Trophoblast cell (in vitro differentiated cells and primary cell): Measurements from ENCODE around the gene CCDC92.

ENCODE experiments used
- DNase-seq, 2 donors: peaks; one replicate each; pipeline ENCODE4 v3.0.0-alpha.2; 2016
- H2AFZ ChIP-seq: 2 replicates; pipeline ENCODE4 v1.6.1; 2013; ENCODE audit warnings: low read length, moderate library complexity, mild to moderate bottlenecking; ENCODE audit not compliant: insufficient read depth, poor library complexity
- H2AK5ac ChIP-seq: 2 replicates; pipeline ENCODE4 v1.6.1; 2013; ENCODE audit warnings: mild to moderate bottlenecking, low read length
- H2BK120ac ChIP-seq: 2 replicates; pipeline ENCODE4 v1.6.1; 2013; ENCODE audit warnings: low read length, mild to moderate bottlenecking, moderate library complexity; ENCODE audit not compliant: insufficient read depth, poor library complexity
- H2BK12ac ChIP-seq: 2 replicates; pipeline ENCODE4 v1.6.1; 2013; ENCODE audit warnings: mild to moderate bottlenecking, low read length, moderate library complexity
- H2BK5ac ChIP-seq: 2 replicates; pipeline ENCODE4 v1.6.1; 2013; ENCODE audit warnings: low read length, low read depth, moderate library complexity, mild to moderate bottlenecking; ENCODE audit not compliant: poor library complexity
- H3K14ac ChIP-seq: 2 replicates; pipeline ENCODE4 v1.6.1; 2013; ENCODE audit warnings: mild to moderate bottlenecking, low read length
- H3K18ac ChIP-seq: 2 replicates; pipeline ENCODE4 v1.6.1; 2013; ENCODE audit warnings: mild to moderate bottlenecking, low read length
- H3K23ac ChIP-seq: 2 replicates; pipeline ENCODE4 v1.6.1; 2013; ENCODE audit warnings: low read length
- H3K27ac ChIP-seq: 2 replicates; pipeline ENCODE4 v1.5.1; 2013; ENCODE audit warnings: low read depth, mild to moderate bottlenecking, inconsistent platforms, low read length, moderate library complexity
- H3K27me3 ChIP-seq: 2 replicates; pipeline ENCODE4 v1.6.1; 2013; ENCODE audit warnings: inconsistent platforms, mild to moderate bottlenecking, low read length, moderate library complexity; ENCODE audit not compliant: insufficient read depth
- H3K36me3 ChIP-seq, 2 experiments: 1 replicate in 1 of 2; 2 replicates in 1 of 2; pipeline ENCODE4 v1.6.1; 2013; ENCODE audit warnings: low read length in 2 of 2, mild to moderate bottlenecking in 2 of 2, moderate library complexity in 1 of 2; ENCODE audit not compliant: insufficient read depth in 2 of 2, control insufficient read depth in 1 of 2
- H3K4ac ChIP-seq: 2 replicates; pipeline ENCODE4 v1.6.1; 2013; ENCODE audit warnings: low read depth, mild to moderate bottlenecking, low read length, moderate library complexity
- H3K4me1 ChIP-seq, 2 experiments: 1 replicate in 1 of 2; 2 replicates in 1 of 2; pipeline ENCODE4 v1.6.1; 2013; ENCODE audit warnings: low read length in 2 of 2, mild to moderate bottlenecking in 2 of 2, moderate library complexity in 1 of 2; ENCODE audit not compliant: insufficient read depth in 2 of 2, control insufficient read depth in 1 of 2
- H3K4me2 ChIP-seq: 2 replicates; pipeline ENCODE4 v1.6.1; 2013; ENCODE audit warnings: inconsistent platforms, mild to moderate bottlenecking, low read length, moderate library complexity
- H3K4me3 ChIP-seq: 2 replicates; pipeline ENCODE4 v1.5.1; 2013; ENCODE audit warnings: mild to moderate bottlenecking, low read depth, low read length, inconsistent platforms
- H3K79me1 ChIP-seq: one replicate; pipeline ENCODE4 v1.6.1; 2013; ENCODE audit warnings: low read length
- H3K79me2 ChIP-seq: 2 replicates; pipeline ENCODE4 v1.6.1; 2013; ENCODE audit warnings: low read length, mild to moderate bottlenecking; ENCODE audit not compliant: control insufficient read depth, insufficient read depth, poor library complexity
- H3K9ac ChIP-seq: 2 replicates; pipeline ENCODE4 v1.6.1; 2013; ENCODE audit warnings: mild to moderate bottlenecking, low read length
- H3K9me3 ChIP-seq: 2 replicates; pipeline ENCODE4 v1.6.1; 2013; ENCODE audit warnings: low read depth, mild to moderate bottlenecking, control low read depth, inconsistent platforms, low read length; ENCODE audit not compliant: insufficient read depth
- H4K12ac ChIP-seq: 2 replicates; pipeline ENCODE4 v1.6.1; 2013; ENCODE audit warnings: low read depth, mild to moderate bottlenecking, low read length, moderate library complexity
- H4K8ac ChIP-seq: 2 replicates; pipeline ENCODE4 v1.6.1; 2013; ENCODE audit warnings: low read depth, mild to moderate bottlenecking, low read length, moderate library complexity
- H4K91ac ChIP-seq: one replicate; pipeline ENCODE4 v1.6.1; 2013; ENCODE audit warnings: low read depth, mild to moderate bottlenecking, low read length, moderate library complexity
- WGBS: extraction: QIAGEN DNeasy Blood & Tissue Kit; methylation state at CpG from one replicate; pipeline ENCODE4 v1.1.7; 2013; ENCODE audit warnings: missing lambda C conversion rate; ENCODE audit not compliant: insufficient read length, insufficient coverage; ENCODE audit errors: extremely low coverage; 5-methylcytosine and 5-hydroxymethylcytosine counted together

The CCDC92 gene

GRCh38 chr12:123991372-123991951, 18.8 kb upstream of the CCDC92 start:
- Histone ChIP-seq H3K79me2 (no peaks in the 10 kb centered on the region), H2AFZ (no peak overlapping the region), H3K36me3 (peaks cover 6 to 22% of the 10 kb centered on the region in 2 experiments), H4K12ac (no peak overlapping the region), H3K4ac (no peak overlapping the region), H2BK5ac (no peak overlapping the region), H3K4me1 (peaks cover 4 to 11% of the 10 kb centered on the region in 2 experiments), H2BK120ac (no peak overlapping the region), H3K9ac (no peak overlapping the region), H3K9me3 (no peaks in the 10 kb centered on the region), H3K14ac (no peak overlapping the region), H2BK12ac (no peak overlapping the region), H3K27ac (no peak overlapping the region), H2AK5ac (no peak overlapping the region), H3K79me1 (no peaks in the 10 kb centered on the region), H3K27me3 (no peaks in the 10 kb centered on the region), H3K4me2 (no peak overlapping the region), H3K23ac (no peak overlapping the region), H3K18ac (no peak overlapping the region), H3K4me3 (no peak overlapping the region), H4K91ac (no peak overlapping the region), H4K8ac (no peak overlapping the region)
- no peak for DNase-seq
- no CpG with 5 or more reads among the region's 2 CpGs for WGBS

GRCh38 chr12:123990511-123990910, 17.9 kb upstream of the CCDC92 start:
- Histone ChIP-seq H3K79me2 (no peaks in the 10 kb centered on the region), H3K4me1 (peaks cover 0 to 4% of the 10 kb centered on the region in 2 experiments), H3K9me3 (no peaks in the 10 kb centered on the region), H3K27me3 (no peaks in the 10 kb centered on the region), H3K4me2 (no peak overlapping the region), H4K91ac (no peak overlapping the region), H2AFZ (no peak overlapping the region), H2BK12ac (no peak overlapping the region), H3K79me1 (no peaks in the 10 kb centered on the region), H3K27ac (no peak overlapping the region), H3K23ac (no peak overlapping the region), H4K8ac (no peak overlapping the region), H2AK5ac (no peak overlapping the region), H3K36me3 (peaks cover 7 to 22% of the 10 kb centered on the region in 2 experiments), H3K9ac (no peak overlapping the region), H4K12ac (no peak overlapping the region), H3K18ac (no peak overlapping the region), H3K14ac (no peak overlapping the region), H2BK5ac (no peak overlapping the region), H3K4ac (no peak overlapping the region), H3K4me3 (no peak overlapping the region), H2BK120ac (no peak overlapping the region)
- no CpG with 5 or more reads among the region's 4 CpGs for WGBS
- no peak for DNase-seq

DNA sequence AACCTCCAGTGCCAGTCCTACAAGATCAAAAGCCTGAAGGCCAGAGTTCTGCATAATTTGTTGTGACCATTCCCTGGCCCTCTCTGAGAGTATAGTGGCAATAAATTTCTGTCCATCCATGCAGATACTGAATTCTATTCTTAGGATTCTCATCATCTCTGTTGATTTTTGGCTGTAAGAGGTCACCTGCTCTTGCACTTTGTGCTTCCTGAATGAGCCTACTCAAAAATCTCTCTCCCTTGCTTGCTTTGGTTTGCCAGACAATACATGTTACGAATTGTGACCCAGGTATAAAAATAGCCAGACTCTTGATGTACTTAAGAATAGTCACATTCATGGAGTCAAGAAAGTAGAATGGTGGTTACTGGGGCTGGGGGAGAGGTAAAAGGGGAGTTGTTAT, 17.1 kb upstream of the CCDC92 start:
- Histone ChIP-seq H3K23ac (no peak overlapping the region), H2AK5ac (no peak overlapping the region), H4K12ac (no peak overlapping the region), H3K4me3 (no peak overlapping the region), H2BK5ac (no peak overlapping the region), H3K18ac (no peak overlapping the region), H4K8ac (no peak overlapping the region), H3K27me3 (no peaks in the 10 kb centered on the region), H3K79me1 (no peaks in the 10 kb centered on the region), H3K4ac (no peak overlapping the region), H3K4me1 (peaks cover 0 to 4% of the 10 kb centered on the region in 2 experiments), H3K79me2 (peaks cover under 1% of the 10 kb centered on the region), H3K36me3 (peaks cover 8 to 23% of the 10 kb centered on the region in 2 experiments), H4K91ac (no peak overlapping the region), H2BK12ac (no peak overlapping the region), H3K9ac (no peak overlapping the region), H2BK120ac (no peak overlapping the region), H3K27ac (no peak overlapping the region), H2AFZ (no peak overlapping the region), H3K4me2 (no peak overlapping the region), H3K9me3 (no peaks in the 10 kb centered on the region), H3K14ac (no peak overlapping the region)
- no CpG with 5 or more reads among the region's 1 CpG for WGBS
- DNase-seq, result no peak

DNA sequence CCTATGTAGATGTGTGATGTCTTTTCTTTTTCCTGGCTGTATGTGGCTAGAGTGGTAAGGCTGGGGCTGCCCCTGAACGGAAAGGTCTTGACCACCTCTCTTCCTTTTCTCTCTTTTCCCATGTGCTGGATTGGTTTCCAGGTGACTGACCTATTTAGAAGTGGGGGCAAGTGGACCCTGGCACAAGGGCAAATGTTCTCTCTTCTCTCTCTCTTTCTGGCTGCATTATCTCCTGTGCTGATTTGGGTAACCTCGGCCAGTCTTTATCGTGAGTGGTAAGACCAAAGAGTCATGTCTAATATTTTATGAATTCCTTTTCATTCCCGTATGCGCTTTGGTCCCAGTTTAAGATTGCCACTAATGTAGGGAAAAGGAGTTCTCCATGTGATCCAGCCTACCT, 16.5 kb upstream of the CCDC92 start:
- Histone ChIP-seq H2BK5ac (no peak overlapping the region), H2AK5ac (no peak overlapping the region), H4K8ac (no peak overlapping the region), H3K23ac (no peak overlapping the region), H3K4me2 (no peak overlapping the region), H4K91ac (no peak overlapping the region), H2AFZ (no peak overlapping the region), H3K4me3 (no peak overlapping the region), H3K9me3 (no peaks in the 10 kb centered on the region), H3K18ac (no peak overlapping the region), H3K14ac (no peak overlapping the region), H3K4me1 (peaks cover 0 to 4% of the 10 kb centered on the region in 2 experiments), H3K27ac (no peak overlapping the region), H3K27me3 (no peaks in the 10 kb centered on the region), H3K9ac (no peak overlapping the region), H4K12ac (no peak overlapping the region), H2BK120ac (no peak overlapping the region), H3K79me2 (peaks cover 2% of the 10 kb centered on the region), H3K4ac (no peak overlapping the region), H2BK12ac (no peak overlapping the region), H3K79me1 (no peaks in the 10 kb centered on the region), H3K36me3 (peaks cover 8 to 24% of the 10 kb centered on the region in 2 experiments)
- no peak for DNase-seq
- WGBS, result no CpG with 5 or more reads among the region's 5 CpGs
